Caco-2 (cell line): ENCODE measurements around the gene SIRT2. TPM values are rescaled to one million over a fixed set of nuclear protein-coding genes. Genes with fewer than 3 reads are reported as not detected.

Experiments
- BruUV-seq: library from RNA; stranded (reverse); fragments of 400-500 nt; replicated peaks from 2 replicates; lab custom pipeline; 2021; lab: Mats Ljungman, UMichigan
- CTCF ChIA-PET: fragments of 300-600 bp; sonication (Branson Sonifier 250); formaldehyde crosslinking; loops from one replicate; lab custom pipeline; 2022; ENCODE audit warnings: antibody characterized with exemption; lab: Charles Lee
- POLR2A ChIA-PET: fragments of 300-600 bp; sonication (Branson Sonifier 250); formaldehyde crosslinking; loops from one replicate; lab custom pipeline; 2022; ENCODE audit warnings: antibody characterized with exemption; lab: Charles Lee
- DNase-seq, 2 experiments: peaks; one replicate each; pipeline versions ENCODE4 v3.0.0 to v3.0.0-alpha.2; 2020 to 2022
- H3K27me3 ChIP-seq: replicated peaks from 2 replicates; pipeline ENCODE4 v1.6.0; 2011; ENCODE audit warnings: low read length; ENCODE audit not compliant: control insufficient read depth, insufficient read depth
- H3K36me3 ChIP-seq: 2 replicates; pipeline ENCODE4 v1.5.1; 2011; ENCODE audit warnings: low read length; ENCODE audit not compliant: control insufficient read depth, insufficient read depth
- H3K4me1 ChIP-seq: fragments of 250-450 bp; sonication (Bioruptor Pico); 2 replicates; pipeline ENCODE4 v1.5.1; 2020; ENCODE audit warnings: mild to moderate bottlenecking
- H3K4me3 ChIP-seq: 2 replicates; pipeline ENCODE4 v1.5.1; 2011; ENCODE audit warnings: low read depth, mild to moderate bottlenecking, control low read depth, low read length
- H3K9me3 ChIP-seq: fragments of 250-450 bp; sonication (Bioruptor Pico); 2 replicates; pipeline ENCODE4 v1.5.1; 2020; ENCODE audit warnings: mild to moderate bottlenecking, moderate library complexity
- H3K27ac Mint-ChIP-seq: one replicate; pipeline ENCODE4 v1.8.0; 2022; ENCODE audit warnings: mixed read lengths; ENCODE audit not compliant: unreplicated experiment
- H3K27me3 Mint-ChIP-seq: one replicate; pipeline ENCODE4 v1.8.0; 2022; ENCODE audit warnings: mixed read lengths; ENCODE audit not compliant: insufficient read depth, unreplicated experiment
- H3K36me3 Mint-ChIP-seq: one replicate; pipeline ENCODE4 v1.8.0; 2022; ENCODE audit warnings: mild to moderate bottlenecking, mixed read lengths; ENCODE audit not compliant: insufficient read depth, unreplicated experiment
- H3K4me1 Mint-ChIP-seq: one replicate; pipeline ENCODE4 v1.8.0; 2022; ENCODE audit warnings: low read depth, mixed read lengths; ENCODE audit not compliant: unreplicated experiment
- H3K4me3 Mint-ChIP-seq: one replicate; pipeline ENCODE4 v1.8.0; 2022; ENCODE audit warnings: mild to moderate bottlenecking, moderate library complexity, mixed read lengths; ENCODE audit not compliant: unreplicated experiment
- H3K9me3 Mint-ChIP-seq: one replicate; pipeline ENCODE4 v1.8.0; 2022; ENCODE audit warnings: mixed read lengths; ENCODE audit not compliant: unreplicated experiment
- intact Hi-C: fragments of 100-400 bp; cut with micrococcal nuclease; formaldehyde crosslinking; loops from one replicate; pipeline ENCODE4 v1.10.0; 2022; ENCODE audit not compliant: unreplicated experiment
- total RNA-seq: library from RNA; stranded (reverse); gene quantifications from 2 replicates; pipeline ENCODE4 v1.2.3, GENCODE V29; 2022
- TF ChIP-seq, protein P1 (sequence below), 2 experiments: fragments of 200-600 bp in 1 of 2; IDR thresholded peaks; 1 replicate in 1 of 2; 2 replicates in 1 of 2; pipeline versions ENCODE4 v1.5.1 to v1.8.0; 2011 to 2022; ENCODE audit warnings: antibody characterized with exemption in 1 of 2, control low read depth in 1 of 2, inconsistent platforms in 1 of 2, low read depth in 1 of 2, low read length in 1 of 2, mild to moderate bottlenecking in 1 of 2, moderate library complexity in 1 of 2; ENCODE audit not compliant: insufficient read depth in 1 of 2, severe bottlenecking in 1 of 2, unreplicated experiment in 1 of 2

SIRT2 gene
- total RNA-seq, 1 experiment from 2014 or later: 33.3 TPM

DNA sequence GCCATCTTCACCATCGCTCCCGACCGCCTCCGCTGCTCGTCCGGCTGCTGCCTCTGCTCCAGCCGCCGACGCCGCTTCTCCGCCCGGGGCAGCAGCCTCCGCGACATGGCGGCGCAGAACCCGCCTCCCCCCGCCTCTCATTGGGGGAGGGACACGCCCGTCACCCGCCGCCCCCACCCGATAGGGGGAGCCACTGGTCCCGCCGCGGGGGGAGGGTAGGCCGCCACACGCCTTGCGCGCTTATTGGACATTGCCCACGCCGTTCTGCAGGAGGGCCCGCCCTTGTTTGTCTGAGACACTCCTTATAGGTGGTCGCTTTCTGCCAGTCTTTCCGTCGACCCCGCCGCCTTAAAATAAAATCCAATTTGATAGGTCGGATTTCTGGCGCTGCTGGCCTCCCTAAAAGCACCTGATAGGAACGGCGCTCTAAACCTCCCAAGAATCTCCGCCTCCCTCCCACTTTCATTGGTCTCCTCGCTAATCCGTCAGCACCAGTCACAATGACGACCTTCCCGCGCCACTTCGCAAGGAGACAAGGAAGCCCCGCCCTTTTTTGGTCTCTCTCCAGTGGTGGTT is 49.5 kb downstream of the SIRT2 start, which contains the start of gene HNRNPL:
TSS of gene HNRNPL (minus strand) at position 127 of the 576 bp plus-strand sequence. CDS start at position 107, 20 bp downstream.
- Histone ChIP-seq H3K4me1 (peaks cover 10% of the 10 kb centered on the region; the same call in 1 of the 2 replicates), H3K36me3 (peaks cover 16% of the 10 kb centered on the region), H3K4me3 (peak within 1 kb of the TSS; percentile 66), H3K27me3 (no peaks in the 10 kb centered on the region), H3K9me3 (no peaks in the 10 kb centered on the region)
- no TSS peak for BruUV-seq
- peaks cover 16% of the 10 kb centered on the region for H3K4me1 Mint-ChIP-seq
- POLR2A ChIA-PET: interaction anchor here (0.6 to 1.6 kb wide), 17 partner anchors 10 to 1571 kb away, joined by 3 to 33 read pairs (median 8); partner anchors contain the start of genes ECH1, EIF3K, MRPS12 and NFKBIB
- peaks cover 77% of the 10 kb centered on the region for H3K36me3 Mint-ChIP-seq
- peak within 1 kb of the TSS; percentile 98 for H3K4me3 Mint-ChIP-seq
- H3K27ac Mint-ChIP-seq: peak within 1 kb of the TSS; percentile 99
- H3K27me3 Mint-ChIP-seq: no peaks in the 10 kb centered on the region
- intact Hi-C loops: loop anchor here (1.0 kb wide), 3 partner anchors 37 to 80 kb away; partner anchors contain the start of genes MRPS12, NFKBIB, SARS2 and SIRT2
- TF ChIP-seq, protein P1, sequence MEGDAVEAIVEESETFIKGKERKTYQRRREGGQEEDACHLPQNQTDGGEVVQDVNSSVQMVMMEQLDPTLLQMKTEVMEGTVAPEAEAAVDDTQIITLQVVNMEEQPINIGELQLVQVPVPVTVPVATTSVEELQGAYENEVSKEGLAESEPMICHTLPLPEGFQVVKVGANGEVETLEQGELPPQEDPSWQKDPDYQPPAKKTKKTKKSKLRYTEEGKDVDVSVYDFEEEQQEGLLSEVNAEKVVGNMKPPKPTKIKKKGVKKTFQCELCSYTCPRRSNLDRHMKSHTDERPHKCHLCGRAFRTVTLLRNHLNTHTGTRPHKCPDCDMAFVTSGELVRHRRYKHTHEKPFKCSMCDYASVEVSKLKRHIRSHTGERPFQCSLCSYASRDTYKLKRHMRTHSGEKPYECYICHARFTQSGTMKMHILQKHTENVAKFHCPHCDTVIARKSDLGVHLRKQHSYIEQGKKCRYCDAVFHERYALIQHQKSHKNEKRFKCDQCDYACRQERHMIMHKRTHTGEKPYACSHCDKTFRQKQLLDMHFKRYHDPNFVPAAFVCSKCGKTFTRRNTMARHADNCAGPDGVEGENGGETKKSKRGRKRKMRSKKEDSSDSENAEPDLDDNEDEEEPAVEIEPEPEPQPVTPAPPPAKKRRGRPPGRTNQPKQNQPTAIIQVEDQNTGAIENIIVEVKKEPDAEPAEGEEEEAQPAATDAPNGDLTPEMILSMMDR (IDR thresholded peaks at IDR 0.05; ENCODE audit: insufficient read depth in 1 of 2, low read depth in 1 of 2, low read length in 1 of 2, severe bottlenecking in 1 of 2, unreplicated experiment in 1 of 2): peak; percentile 55 to 59
- DNase-seq: peak; percentile 100
- H3K9me3 Mint-ChIP-seq: no peaks in the 10 kb centered on the region
- CTCF ChIA-PET: interaction anchor here (0.5 to 2.9 kb wide), 9 partner anchors 18 to 625 kb away, joined by 3 to 12 read pairs (median 3); partner anchors contain the start of genes MRPS12, NFKBIB, SARS2 and SIRT2

DNA sequence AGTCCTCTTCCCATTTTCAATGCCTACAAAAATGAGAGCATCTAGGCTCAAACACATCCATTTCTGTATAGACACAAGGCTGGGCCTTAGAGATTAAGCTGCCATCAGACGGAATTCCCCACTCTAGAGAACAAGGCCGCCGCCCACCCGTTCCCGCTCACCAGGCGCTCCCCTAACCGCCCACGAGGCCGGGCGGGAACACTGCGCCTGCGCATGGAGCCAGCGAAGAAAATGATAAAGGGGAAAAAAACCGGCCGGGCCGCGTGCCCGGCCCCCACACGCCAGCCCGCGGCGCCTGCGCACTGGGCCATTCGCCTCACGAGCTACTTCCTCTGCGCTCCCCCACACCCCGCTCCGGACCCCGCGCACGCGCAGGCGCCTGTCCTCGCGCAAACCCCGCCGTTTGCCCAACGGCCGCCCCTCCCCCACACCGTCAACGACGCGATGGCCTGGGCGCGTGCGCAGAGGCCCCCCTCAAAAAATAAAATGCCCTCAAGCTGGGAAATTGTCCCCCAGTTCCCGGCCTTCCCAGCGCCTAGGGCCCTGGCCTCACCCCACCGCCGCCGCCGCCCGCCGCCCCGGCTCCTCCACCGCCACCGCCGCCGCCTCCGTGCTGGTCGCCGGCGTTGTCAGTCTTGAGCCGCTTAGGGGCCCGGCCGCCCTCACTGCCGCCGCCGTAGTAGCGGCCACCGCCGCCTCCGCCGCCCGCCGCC is 50.1 kb downstream of the SIRT2 start:
- H3K4me3 ChIP-seq: peak overlapping the region; percentile 63
- H3K36me3 ChIP-seq: peaks cover 16% of the 10 kb centered on the region
- POLR2A ChIA-PET: interaction anchor here (0.5 to 1.6 kb wide), 29 partner anchors 9 to 1572 kb away, joined by 3 to 33 read pairs (median 5); partner anchors contain the start of genes ACTN4, ECH1, EIF3K and MRPS12
- peak overlapping the region; percentile 98 for H3K4me3 Mint-ChIP-seq
- no TSS peak for BruUV-seq
- intact Hi-C loops: no loop called here
- H3K36me3 Mint-ChIP-seq: peaks cover 83% of the 10 kb centered on the region
- peak overlapping the region; percentile 99 for H3K27ac Mint-ChIP-seq
- H3K4me1 Mint-ChIP-seq: peaks cover 21% of the 10 kb centered on the region
- peaks cover 10% of the 10 kb centered on the region; the same call in 1 of the 2 replicates for H3K4me1 ChIP-seq
- no peaks in the 10 kb centered on the region for H3K9me3 Mint-ChIP-seq
- peak; percentile 97 to 98 for DNase-seq
- H3K27me3 ChIP-seq: no peaks in the 10 kb centered on the region
- no peaks in the 10 kb centered on the region for H3K27me3 Mint-ChIP-seq
- TF ChIP-seq, protein P1 (IDR thresholded peaks at IDR 0.05; ENCODE audit: insufficient read depth in 1 of 2, low read depth in 1 of 2, low read length in 1 of 2, severe bottlenecking in 1 of 2, unreplicated experiment in 1 of 2): no peak
- H3K9me3 ChIP-seq: no peaks in the 10 kb centered on the region
- CTCF ChIA-PET: interaction anchor here (0.5 to 2.9 kb wide), 13 partner anchors 18 to 625 kb away, joined by 3 to 12 read pairs (median 3); partner anchors contain the start of genes FAM98C, MRPS12, NFKBIB and SARS2
